RWPE2 (cell line): ENCODE results near the gene USP32.

Source experiments
- ATAC-seq: fragments of 200-7000 bp; cut with Tn5 transposase; 3 replicates; pipeline ENCODE4 v1.9.1; 2021; ENCODE audit warnings: low read depth
- DNase-seq: peaks from one replicate; pipeline ENCODE4 v3.0.0-alpha.2; 2020; ENCODE audit warnings: low spot score
- H3K27ac ChIP-seq: fragments of 450-650 bp; 2 replicates; pipeline ENCODE4 v1.5.1; 2017; ENCODE audit warnings: mild to moderate bottlenecking; ENCODE audit not compliant: poor library complexity, severe bottlenecking
- H3K27me3 ChIP-seq: fragments of 250-450 bp; sonication (Bioruptor Pico); 2 replicates; pipeline ENCODE4 v1.5.1; 2021; ENCODE audit warnings: mild to moderate bottlenecking, moderate library complexity; ENCODE audit not compliant: insufficient read depth, poor library complexity, severe bottlenecking
- H3K36me3 ChIP-seq: fragments of 250-450 bp; sonication (Bioruptor Pico); 2 replicates; pipeline ENCODE4 v1.5.1; 2020; ENCODE audit warnings: low read depth, mild to moderate bottlenecking, moderate library complexity
- H3K4me1 ChIP-seq: fragments of 250-450 bp; sonication (Bioruptor Pico); 2 replicates; pipeline ENCODE4 v1.5.1; 2021; ENCODE audit warnings: mild to moderate bottlenecking, moderate library complexity; ENCODE audit not compliant: insufficient read depth, poor library complexity, severe bottlenecking
- H3K4me3 ChIP-seq: fragments of 250-450 bp; sonication (Bioruptor Pico); 2 replicates; pipeline ENCODE4 v1.5.1; 2021; ENCODE audit warnings: mild to moderate bottlenecking, moderate library complexity; ENCODE audit not compliant: severe bottlenecking
- H3K9me3 ChIP-seq: fragments of 250-450 bp; sonication (Bioruptor Pico); 2 replicates; pipeline ENCODE4 v1.5.1; 2021; ENCODE audit warnings: mild to moderate bottlenecking, moderate library complexity; ENCODE audit not compliant: severe bottlenecking
- CTCF ChIP-seq: fragments of 450-650 bp; IDR thresholded peaks from one replicate; pipeline ENCODE4 v1.5.1; 2017; ENCODE audit warnings: mild to moderate bottlenecking, moderate library complexity; ENCODE audit not compliant: poor library complexity, severe bottlenecking

Gene USP32

GRCh38 chr17:60165971-60166370, 226.0 kb downstream of the USP32 start:
- Histone ChIP-seq H3K27ac (no peak overlapping the region), H3K27me3 (no peaks in the 10 kb centered on the region), H3K4me3 (no peak overlapping the region), H3K4me1 (peaks cover 3% of the 10 kb centered on the region), H3K36me3 (no peaks in the 10 kb centered on the region), H3K9me3 (no peaks in the 10 kb centered on the region)
- DNase-seq (no peak), ATAC-seq (no peak)
- no peak for TF ChIP-seq CTCF

DNA sequence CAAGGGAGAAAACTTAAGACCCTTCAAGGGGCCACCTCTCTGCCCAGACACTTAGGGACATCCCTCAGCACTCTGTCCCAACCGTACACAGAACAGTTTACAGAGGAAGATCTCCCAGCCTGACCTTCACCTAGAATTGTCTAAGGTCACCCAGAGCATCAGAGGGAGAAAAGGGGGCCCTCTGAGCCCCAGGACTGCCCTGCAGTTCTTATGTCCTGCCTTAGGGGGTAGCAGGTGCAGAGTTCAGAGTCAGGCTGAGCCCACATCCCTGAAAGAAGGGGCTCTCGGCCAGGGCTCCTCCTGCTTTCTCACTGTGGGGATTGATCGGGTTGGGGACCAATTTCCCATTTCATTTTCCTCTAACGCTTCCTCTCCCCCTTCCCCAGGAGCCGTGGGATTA, 226.7 kb downstream of the USP32 start:
- H3K4me3 ChIP-seq, result no peak overlapping the region
- H3K4me1 ChIP-seq, result no peaks in the 10 kb centered on the region
- H3K9me3 ChIP-seq, result no peaks in the 10 kb centered on the region
- no peak overlapping the region for H3K27ac ChIP-seq
- H3K27me3 ChIP-seq, result no peaks in the 10 kb centered on the region
- TF ChIP-seq CTCF, result no peak
- H3K36me3 ChIP-seq, result no peaks in the 10 kb centered on the region
- ATAC-seq, result no peak
- no peak for DNase-seq

GRCh38 chr17:60164697-60165096, 227.2 kb downstream of the USP32 start:
- Histone ChIP-seq H3K9me3 (no peaks in the 10 kb centered on the region), H3K36me3 (no peaks in the 10 kb centered on the region), H3K4me3 (no peak overlapping the region), H3K4me1 (no peaks in the 10 kb centered on the region), H3K27me3 (no peaks in the 10 kb centered on the region), H3K27ac (no peak overlapping the region)
- no peak for TF ChIP-seq CTCF
- ATAC-seq (peak; percentile 37; the same call in 1 of the 3 replicates), DNase-seq (no peak)

GRCh38 chr17:60164164-60164563, 227.8 kb downstream of the USP32 start:
- DNase-seq (no peak), ATAC-seq (no peak)
- H3K27me3 ChIP-seq, result no peaks in the 10 kb centered on the region
- H3K36me3 ChIP-seq, result no peaks in the 10 kb centered on the region
- H3K4me3 ChIP-seq, result no peak overlapping the region
- no peaks in the 10 kb centered on the region for H3K9me3 ChIP-seq
- H3K27ac ChIP-seq, result no peak overlapping the region
- TF ChIP-seq CTCF, result no peak
- H3K4me1 ChIP-seq, result no peaks in the 10 kb centered on the region

DNA sequence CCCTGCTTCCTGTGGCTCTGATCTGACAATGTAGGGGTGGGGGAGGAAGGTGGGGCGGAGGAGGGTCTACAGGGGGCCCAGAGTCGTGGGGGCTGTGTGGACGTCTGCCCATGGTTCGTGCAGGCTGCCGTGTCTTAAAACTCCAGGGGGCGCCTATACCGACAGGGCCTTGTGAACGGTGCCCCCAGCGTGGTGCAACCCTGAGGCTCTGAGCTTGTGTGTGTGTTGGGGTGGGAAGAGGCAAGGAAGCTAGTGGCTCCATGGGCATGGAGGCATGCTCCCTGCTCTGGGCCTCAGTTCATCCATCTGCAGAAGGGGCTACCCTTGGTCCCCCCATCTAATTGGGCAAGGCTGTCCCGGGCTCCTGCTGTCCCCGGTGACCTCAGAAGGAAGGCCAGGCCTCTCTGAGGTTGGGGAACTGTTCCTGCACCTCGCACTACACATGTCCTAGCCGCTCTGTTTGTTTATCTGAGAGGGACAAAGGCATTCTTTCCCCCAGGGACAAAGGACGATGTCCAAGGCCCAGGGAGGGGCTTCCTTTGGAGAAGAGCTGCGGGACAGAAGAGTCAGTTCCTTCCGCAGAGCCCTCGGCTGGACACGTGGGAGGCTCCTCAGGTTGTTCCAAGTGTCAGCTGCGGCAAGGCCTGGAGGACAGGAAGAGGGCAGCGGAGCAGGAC, 228.7 kb downstream of the USP32 start:
- no peaks in the 10 kb centered on the region for H3K36me3 ChIP-seq
- no peak for TF ChIP-seq CTCF
- ATAC-seq, result no peak
- DNase-seq, result no peak
- no peaks in the 10 kb centered on the region for H3K9me3 ChIP-seq
- H3K4me3 ChIP-seq, result no peak overlapping the region
- H3K27me3 ChIP-seq, result no peaks in the 10 kb centered on the region
- H3K4me1 ChIP-seq, result no peaks in the 10 kb centered on the region
- H3K27ac ChIP-seq, result no peak overlapping the region
